GM23248 (cell line): ENCODE data around the gene OR5K4.

Experiments
- EZH2 ChIP-seq: fragments of 200-600 bp; sonication (generic); IDR thresholded peaks from 2 replicates; pipeline ENCODE4 v1.6.1; 2018; ENCODE audit warnings: antibody characterized with exemption, mild to moderate bottlenecking; ENCODE audit not compliant: insufficient read depth, poor library complexity, severe bottlenecking
- EZH2phosphoT487 ChIP-seq: fragments of 200-600 bp; sonication (generic); IDR thresholded peaks from 2 replicates; pipeline ENCODE4 v1.6.1; 2018; ENCODE audit warnings: antibody characterized with exemption, moderate library complexity, mild to moderate bottlenecking, low read depth; ENCODE audit not compliant: insufficient read depth

DNA sequence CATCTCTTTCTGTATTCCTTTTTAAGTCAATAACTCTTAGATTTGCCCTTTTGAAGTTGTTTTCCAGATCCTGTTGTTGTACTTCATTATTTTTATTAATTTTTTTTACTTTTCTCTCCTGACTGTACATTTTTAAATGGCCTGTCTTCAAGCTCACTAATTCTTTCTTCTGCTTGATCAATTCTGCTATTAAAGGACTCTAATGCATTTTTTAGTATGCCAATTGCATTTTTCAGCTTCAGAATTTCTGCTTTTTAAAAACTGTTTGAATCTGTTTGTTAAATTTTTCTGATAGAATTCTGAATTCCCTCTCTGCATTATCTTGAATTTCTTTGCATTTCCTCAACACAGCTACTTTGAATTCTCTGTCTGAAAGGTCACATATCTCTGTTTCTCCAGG, 5.6 kb downstream of the OR5K4 start:
- TF ChIP-seq EZH2 (no peak), EZH2phosphoT487 (no peak)
